Measurements from ENCODE around the gene IFI27L1.

IFI27L1 gene

GRCh38 chr14:94132285-94132887, 51.3 kb downstream of the IFI27L1 start:
- DNase-seq (ENCODE audit: low spot score) = peak; percentile 60
- TF ChIP-seq, protein P1, sequence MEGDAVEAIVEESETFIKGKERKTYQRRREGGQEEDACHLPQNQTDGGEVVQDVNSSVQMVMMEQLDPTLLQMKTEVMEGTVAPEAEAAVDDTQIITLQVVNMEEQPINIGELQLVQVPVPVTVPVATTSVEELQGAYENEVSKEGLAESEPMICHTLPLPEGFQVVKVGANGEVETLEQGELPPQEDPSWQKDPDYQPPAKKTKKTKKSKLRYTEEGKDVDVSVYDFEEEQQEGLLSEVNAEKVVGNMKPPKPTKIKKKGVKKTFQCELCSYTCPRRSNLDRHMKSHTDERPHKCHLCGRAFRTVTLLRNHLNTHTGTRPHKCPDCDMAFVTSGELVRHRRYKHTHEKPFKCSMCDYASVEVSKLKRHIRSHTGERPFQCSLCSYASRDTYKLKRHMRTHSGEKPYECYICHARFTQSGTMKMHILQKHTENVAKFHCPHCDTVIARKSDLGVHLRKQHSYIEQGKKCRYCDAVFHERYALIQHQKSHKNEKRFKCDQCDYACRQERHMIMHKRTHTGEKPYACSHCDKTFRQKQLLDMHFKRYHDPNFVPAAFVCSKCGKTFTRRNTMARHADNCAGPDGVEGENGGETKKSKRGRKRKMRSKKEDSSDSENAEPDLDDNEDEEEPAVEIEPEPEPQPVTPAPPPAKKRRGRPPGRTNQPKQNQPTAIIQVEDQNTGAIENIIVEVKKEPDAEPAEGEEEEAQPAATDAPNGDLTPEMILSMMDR (IDR thresholded peaks at IDR 0.05; ENCODE audit: borderline replicate concordance, control extremely low read depth, extremely low read depth, insufficient read depth, missing control alignments) = peak; percentile 52
- in situ Hi-C loops (cut with MboI; ENCODE audit: low sequenced_read_pairs, unreplicated experiment) = loop anchor here (10.0 kb wide), 1 partner anchor 98 kb away; no protein-coding TSS in a partner anchor

DNA sequence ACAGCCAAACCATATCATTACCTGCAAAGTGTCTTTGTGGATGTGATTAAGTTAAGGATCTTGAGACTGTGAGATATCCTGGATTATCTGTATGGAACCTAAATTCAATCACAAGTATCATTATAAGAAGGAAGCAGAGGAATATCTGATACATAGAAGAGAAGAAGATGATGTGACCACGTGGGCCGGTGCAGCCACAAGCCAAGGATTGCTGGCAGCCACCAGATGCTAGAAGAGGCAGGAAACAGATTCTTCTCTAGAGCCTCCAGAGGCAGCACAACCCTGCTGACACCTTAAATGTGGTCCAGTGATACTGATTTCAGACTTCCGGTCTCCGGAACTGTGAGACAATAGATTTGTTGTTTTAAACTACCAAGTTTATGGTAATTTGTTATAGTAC, 54.4 kb downstream of the IFI27L1 start:
- DNase-seq (ENCODE audit: low spot score) = no peak
- TF ChIP-seq, protein P1 (IDR thresholded peaks at IDR 0.05; ENCODE audit: borderline replicate concordance, control extremely low read depth, extremely low read depth, insufficient read depth, missing control alignments) = no peak
- in situ Hi-C loops (cut with MboI; ENCODE audit: low sequenced_read_pairs, unreplicated experiment) = loop anchor here (10.0 kb wide), 1 partner anchor 101 kb away; no protein-coding TSS in a partner anchor

DNA sequence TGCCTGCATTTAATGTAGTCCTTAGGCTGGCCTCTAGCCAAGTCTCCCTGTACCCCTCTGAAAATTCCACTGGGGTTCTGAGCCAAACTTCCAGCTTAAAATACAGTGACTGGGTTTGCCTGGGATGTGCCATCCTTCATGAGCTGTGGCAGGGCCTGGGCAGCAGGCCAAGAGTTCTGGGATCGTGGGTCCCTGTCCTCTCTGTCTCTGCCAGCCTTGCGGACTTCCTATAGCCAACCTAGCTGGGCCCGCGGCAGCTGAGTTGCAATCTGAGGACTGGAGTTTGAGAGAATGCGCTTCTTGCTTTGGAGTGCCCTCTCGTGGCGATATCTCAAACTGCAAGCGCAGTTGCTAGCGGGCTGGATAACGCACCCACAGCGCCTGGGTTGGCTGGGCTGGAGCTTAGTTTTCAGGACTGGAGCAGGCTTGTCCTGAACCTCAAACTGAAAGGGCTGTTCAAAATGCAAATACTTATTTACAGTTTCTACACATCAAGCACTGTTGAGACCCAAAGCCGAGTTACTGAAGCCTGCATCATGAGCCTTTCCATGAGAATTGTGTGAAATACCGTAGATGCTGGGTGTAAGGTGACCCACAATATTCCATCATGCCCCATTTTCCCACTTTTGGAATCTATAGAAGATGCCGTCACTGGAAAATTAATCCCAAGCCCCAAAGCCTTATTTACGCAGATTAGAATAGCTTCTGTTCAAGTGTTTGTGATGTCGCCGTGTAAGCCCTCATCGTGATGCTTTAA, 55.6 kb downstream of the IFI27L1 start:
- peak; percentile 73 for DNase-seq (ENCODE audit: low spot score)
- TF ChIP-seq, protein P1 (IDR thresholded peaks at IDR 0.05; ENCODE audit: borderline replicate concordance, control extremely low read depth, extremely low read depth, insufficient read depth, missing control alignments) = peak; percentile 94
- in situ Hi-C loops (cut with MboI; ENCODE audit: low sequenced_read_pairs, unreplicated experiment) = loop anchor here (10.0 kb wide), 1 partner anchor 102 kb away; no protein-coding TSS in a partner anchor

DNA sequence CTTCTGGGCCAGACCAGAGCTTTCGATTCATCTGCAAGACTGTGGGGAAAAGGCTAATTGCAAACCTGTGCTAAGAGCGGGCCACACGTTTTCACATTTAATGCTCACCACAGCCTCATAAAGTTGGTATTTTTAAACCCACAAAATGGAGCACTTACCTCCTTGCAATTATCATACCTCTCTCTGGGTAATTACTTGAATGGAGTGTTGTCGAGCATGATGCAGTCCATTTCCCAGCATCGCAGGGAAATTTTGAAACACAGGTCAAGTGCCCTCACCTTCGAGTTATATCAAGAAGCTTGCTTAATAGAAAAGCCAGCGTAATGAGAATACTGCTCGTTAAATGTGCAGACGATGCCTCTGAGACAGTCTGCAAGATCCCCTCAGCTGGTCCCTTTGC, 57.1 kb downstream of the IFI27L1 start:
- in situ Hi-C loops (cut with MboI; ENCODE audit: low sequenced_read_pairs, unreplicated experiment) = loop anchor here (10.0 kb wide), 1 partner anchor 103 kb away; no protein-coding TSS in a partner anchor
- TF ChIP-seq, protein P1 (IDR thresholded peaks at IDR 0.05; ENCODE audit: borderline replicate concordance, control extremely low read depth, extremely low read depth, insufficient read depth, missing control alignments) = no peak
- DNase-seq (ENCODE audit: low spot score) = no peak

DNA sequence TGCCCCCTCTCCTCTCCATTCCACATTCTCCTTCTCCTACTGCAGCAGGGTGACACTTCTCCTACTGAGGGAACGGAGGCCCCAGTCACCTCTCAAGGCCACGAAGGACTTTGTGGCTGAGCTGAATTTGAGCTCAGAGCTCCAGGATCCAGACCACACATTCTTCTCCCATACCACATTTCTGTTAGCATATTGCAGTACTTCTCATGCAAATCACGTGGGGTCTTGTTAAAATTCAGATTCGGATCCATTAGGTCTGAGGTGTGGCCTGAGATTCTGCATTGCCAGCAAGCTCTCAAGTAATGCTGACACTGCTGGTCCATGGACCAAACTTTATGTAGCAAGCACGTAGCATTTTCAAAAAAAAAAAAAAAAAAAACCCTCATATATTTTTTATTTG, 57.9 kb downstream of the IFI27L1 start:
- in situ Hi-C loops (cut with MboI; ENCODE audit: low sequenced_read_pairs, unreplicated experiment) = loop anchor here (10.0 kb wide), 1 partner anchor 104 kb away; no protein-coding TSS in a partner anchor
- no peak for DNase-seq (ENCODE audit: low spot score)
- TF ChIP-seq, protein P1 (IDR thresholded peaks at IDR 0.05; ENCODE audit: borderline replicate concordance, control extremely low read depth, extremely low read depth, insufficient read depth, missing control alignments) = no peak

DNA sequence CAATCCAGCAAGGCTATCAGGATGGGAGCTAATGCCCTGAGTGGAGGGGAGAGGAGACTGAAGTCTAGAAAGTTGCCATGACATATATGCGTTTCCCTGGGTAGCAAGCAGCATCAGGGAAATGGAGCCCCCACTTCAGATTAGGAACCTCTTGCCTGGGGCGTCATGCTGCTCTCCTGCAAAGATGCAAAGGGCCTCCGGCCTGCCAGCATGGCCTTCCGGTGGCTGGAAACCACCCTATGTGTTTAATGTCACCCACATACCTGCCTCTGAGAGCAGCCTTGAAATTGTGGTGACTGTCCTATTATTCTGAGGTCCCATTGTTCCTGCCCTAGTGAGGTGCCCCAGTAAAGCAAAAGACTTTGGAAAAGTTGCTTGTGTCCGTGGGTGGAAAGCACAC, 58.3 kb downstream of the IFI27L1 start:
- in situ Hi-C loops (cut with MboI; ENCODE audit: low sequenced_read_pairs, unreplicated experiment) = loop anchor here (10.0 kb wide), 1 partner anchor 105 kb away; no protein-coding TSS in a partner anchor
- no peak for DNase-seq (ENCODE audit: low spot score)
- TF ChIP-seq, protein P1 (IDR thresholded peaks at IDR 0.05; ENCODE audit: borderline replicate concordance, control extremely low read depth, extremely low read depth, insufficient read depth, missing control alignments) = no peak
